Activated CD8-positive, alpha-beta T cell treated with anti-CD3 and anti-CD28 coated beads for 36 hours (primary cell): ENCODE data around the gene NLRX1. TPM values are rescaled to one million over a fixed set of nuclear protein-coding genes. Genes with fewer than 3 reads are reported as not detected.

Source experiments
- ATAC-seq: fragments of 200-7000 bp; cut with Tn5 transposase; one replicate; pipeline ENCODE4 v1.10.0; 2021; ENCODE audit warnings: mild to moderate bottlenecking, moderate library complexity
- CTCF ChIA-PET: fragments of 350-600 bp; sonication (Branson Sonifier 250); formaldehyde crosslinking; loops from one replicate; lab custom pipeline; 2021; ENCODE audit warnings: antibody characterized with exemption; lab: Charles Lee
- POLR2A ChIA-PET: fragments of 350-600 bp; sonication (Branson Sonifier 250); formaldehyde crosslinking; loops from one replicate; lab custom pipeline; 2021; ENCODE audit warnings: antibody characterized with exemption; lab: Charles Lee
- DNase-seq: peaks from one replicate; pipeline ENCODE4 v3.0.0-alpha.2; 2020
- H3K27ac Mint-ChIP-seq: one replicate; pipeline ENCODE4 v1.8.0; 2021; ENCODE audit warnings: mild to moderate bottlenecking, mixed read lengths
- H3K27me3 Mint-ChIP-seq: one replicate; pipeline ENCODE4 v1.8.0; 2021; ENCODE audit warnings: mixed read lengths
- H3K36me3 Mint-ChIP-seq: one replicate; pipeline ENCODE4 v1.8.0; 2021; ENCODE audit warnings: low read depth, mixed read lengths
- H3K4me1 Mint-ChIP-seq: one replicate; pipeline ENCODE4 v1.8.0; 2021; ENCODE audit warnings: low read depth, mixed read lengths
- H3K4me3 Mint-ChIP-seq: one replicate; pipeline ENCODE4 v1.8.0; 2021; ENCODE audit warnings: mild to moderate bottlenecking, moderate library complexity, mixed read lengths
- H3K9me3 Mint-ChIP-seq: one replicate; pipeline ENCODE4 v1.8.0; 2021; ENCODE audit warnings: mixed read lengths
- CTCF ChIP-seq: fragments of 200-600 bp; IDR thresholded peaks from one replicate; pipeline ENCODE4 v1.8.0; 2022; ENCODE audit warnings: antibody characterized with exemption, mild to moderate bottlenecking
- intact Hi-C: fragments of 100-400 bp; cut with micrococcal nuclease; formaldehyde crosslinking; loops from one replicate; pipeline ENCODE4 v1.10.0; 2022
- total RNA-seq, 2 experiments: library from RNA; stranded (reverse); gene quantifications; one replicate each; pipeline ENCODE4 v1.2.3, GENCODE V29; 2021

The NLRX1 gene
- total RNA-seq, 2 experiments from 2014 or later: 20.1 to 21.3 TPM

GRCh38 chr11:119121008-119121810 is 47.3 kb upstream of the NLRX1 start, which contains the start of gene HINFP:
HINFP (plus strand) TSS chr11:119121580; CDS start chr11:119126945, 5,365 bp downstream.
- H3K27me3 Mint-ChIP-seq: no peaks in the 10 kb centered on the region
- H3K27ac Mint-ChIP-seq: peak within 1 kb of the TSS; percentile 89
- ChIA-PET CTCF (interaction anchor here (0.5 to 2.2 kb wide), 7 partner anchors 12 to 84 kb away, joined by 3 to 7 read pairs (median 3); no protein-coding TSS in a partner anchor), POLR2A (interaction anchor here (0.6 to 6.2 kb wide), 13 partner anchors 10 to 107 kb away, joined by 3 to 46 read pairs (median 3); partner anchors contain the start of genes C2CD2L and SLC37A4)
- DNase-seq (peak; percentile 100), ATAC-seq (peak; percentile 98)
- intact Hi-C loops: no loop called here
- no peak for TF ChIP-seq CTCF
- H3K4me3 Mint-ChIP-seq: peak within 1 kb of the TSS; percentile 93
- H3K9me3 Mint-ChIP-seq: no peaks in the 10 kb centered on the region
- peaks cover 29% of the 10 kb centered on the region for H3K4me1 Mint-ChIP-seq
- peaks cover 19% of the 10 kb centered on the region for H3K36me3 Mint-ChIP-seq

GRCh38 chr11:119121811-119122124 is 46.8 kb upstream of the NLRX1 start:
- intact Hi-C loops: no loop called here
- Mint-ChIP-seq H3K27me3 (no peaks in the 10 kb centered on the region), H3K4me3 (peak overlapping the region; percentile 93), H3K9me3 (no peaks in the 10 kb centered on the region), H3K4me1 (peaks cover 33% of the 10 kb centered on the region), H3K36me3 (peaks cover 18% of the 10 kb centered on the region), H3K27ac (peak overlapping the region; percentile 82)
- POLR2A ChIA-PET: interaction anchor here (0.7 to 6.2 kb wide), 9 partner anchors 11 to 91 kb away, joined by 3 to 46 read pairs (median 3); partner anchors contain the start of genes C2CD2L and SLC37A4
- ATAC-seq (peak; percentile 2), DNase-seq (no peak)
- CTCF ChIA-PET: interaction anchor here (0.5 to 2.2 kb wide), 7 partner anchors 12 to 75 kb away, joined by 3 to 7 read pairs (median 4); no protein-coding TSS in a partner anchor
- no peak for TF ChIP-seq CTCF

- no peaks in the 10 kb centered on the region for H3K27me3 Mint-ChIP-seq
- peaks cover 21% of the 10 kb centered on the region for H3K36me3 Mint-ChIP-seq
- no peaks in the 10 kb centered on the region for H3K9me3 Mint-ChIP-seq
- DNase-seq: no peak
- no peak for TF ChIP-seq CTCF
- H3K27ac Mint-ChIP-seq: no peak overlapping the region
- intact Hi-C loops: no loop called here
- no peak overlapping the region for H3K4me3 Mint-ChIP-seq
- H3K4me1 Mint-ChIP-seq: peaks cover 32% of the 10 kb centered on the region
- ATAC-seq: no peak
- ChIA-PET POLR2A (interaction anchor here (0.8 to 1.5 kb wide), 2 partner anchors 17 to 19 kb away, joined by 3 to 5 read pairs; no protein-coding TSS in a partner anchor), CTCF (interaction anchor here (0.9 to 2.0 kb wide), 3 partner anchors 13 to 80 kb away, joined by 3 to 6 read pairs (median 4); no protein-coding TSS in a partner anchor)
Observed at GRCh38 chr11:119125821-119126220, 42.7 kb upstream of the NLRX1 start.

GRCh38 chr11:119126675-119127268 is 41.8 kb upstream of the NLRX1 start:
- no peak for TF ChIP-seq CTCF
- ATAC-seq (no peak), DNase-seq (no peak)
- ChIA-PET POLR2A (interaction anchor here (0.8 to 1.5 kb wide), 3 partner anchors 16 to 34 kb away, joined by 3 to 5 read pairs (median 3); no protein-coding TSS in a partner anchor), CTCF (interaction anchor here (0.9 to 2.0 kb wide), 6 partner anchors 12 to 95 kb away, joined by 3 to 6 read pairs (median 3); partner anchors contain the start of gene NLRX1)
- Mint-ChIP-seq H3K27me3 (no peaks in the 10 kb centered on the region), H3K9me3 (no peaks in the 10 kb centered on the region), H3K36me3 (peaks cover 28% of the 10 kb centered on the region), H3K27ac (peak overlapping the region; percentile 53), H3K4me3 (no peak overlapping the region), H3K4me1 (peaks cover 30% of the 10 kb centered on the region)
- intact Hi-C loops: no loop called here
